Neural progenitor cell (in vitro differentiated cells): ENCODE results near the gene CFAP410. TPM values are rescaled to one million over a fixed set of nuclear protein-coding genes. Genes with fewer than 3 reads are reported as not detected.

Experiments
- DNase-seq: peaks from one replicate; pipeline ENCODE4 v3.0.0-alpha.2; 2016; ENCODE audit warnings: low spot score
- H2AFZ ChIP-seq: fragments of 200-600 bp; sonication (generic); replicated peaks from 2 replicates; pipeline ENCODE4 v1.6.1; 2016; ENCODE audit warnings: antibody characterized with exemption
- H3F3A ChIP-seq: fragments of 200-600 bp; sonication (generic); 2 replicates; pipeline ENCODE4 v1.6.1; 2016; ENCODE audit warnings: antibody characterized with exemption, low read depth
- H3K27ac ChIP-seq: fragments of 200-600 bp; sonication (generic); 2 replicates; pipeline ENCODE4 v1.5.1; 2016; ENCODE audit warnings: mild to moderate bottlenecking
- H3K27me3 ChIP-seq: fragments of 200-600 bp; sonication (generic); 2 replicates; pipeline ENCODE4 v1.6.1; 2016; ENCODE audit warnings: mild to moderate bottlenecking, moderate library complexity
- H3K36me3 ChIP-seq: fragments of 200-600 bp; sonication (generic); 2 replicates; pipeline ENCODE4 v1.5.1; 2016
- H3K4me1 ChIP-seq: fragments of 200-600 bp; sonication (generic); 2 replicates; pipeline ENCODE4 v1.6.1; 2016; ENCODE audit warnings: mixed run types
- H3K4me2 ChIP-seq: fragments of 200-600 bp; sonication (generic); 2 replicates; pipeline ENCODE4 v1.6.1; 2016
- H3K4me3 ChIP-seq: fragments of 200-600 bp; sonication (generic); 2 replicates; pipeline ENCODE4 v1.5.1; 2016
- H3K79me2 ChIP-seq: fragments of 200-600 bp; sonication (generic); 2 replicates; pipeline ENCODE4 v1.6.1; 2016; ENCODE audit warnings: low read depth
- H3K9ac ChIP-seq: fragments of 200-600 bp; sonication (generic); 2 replicates; pipeline ENCODE4 v1.6.1; 2016
- H3K9me3 ChIP-seq: fragments of 200-600 bp; sonication (generic); 2 replicates; pipeline ENCODE4 v1.5.1; 2016; ENCODE audit warnings: low read depth
- H4K20me1 ChIP-seq: fragments of 200-600 bp; sonication (generic); 2 replicates; pipeline ENCODE4 v1.6.1; 2016; ENCODE audit warnings: low read depth
- H3K27ac Mint-ChIP-seq: 3 replicates; pipeline ENCODE4 v1.8.0; 2021; ENCODE audit warnings: mixed read lengths
- H3K27me3 Mint-ChIP-seq: 2 replicates; pipeline ENCODE4 v1.8.0; 2022; ENCODE audit warnings: low read depth, mild to moderate bottlenecking, inconsistent platforms, moderate library complexity, mixed read lengths; ENCODE audit not compliant: insufficient read depth
- H3K36me3 Mint-ChIP-seq: 3 replicates; pipeline ENCODE4 v1.8.0; 2021; ENCODE audit warnings: mixed read lengths
- H3K4me1 Mint-ChIP-seq: 3 replicates; pipeline ENCODE4 v1.8.0; 2021; ENCODE audit warnings: mixed read lengths
- H3K4me3 Mint-ChIP-seq: 3 replicates; pipeline ENCODE4 v1.8.0; 2021; ENCODE audit warnings: mild to moderate bottlenecking, moderate library complexity, mixed read lengths
- H3K9me3 Mint-ChIP-seq: 3 replicates; pipeline ENCODE4 v1.8.0; 2020; ENCODE audit warnings: mixed read lengths
- EZH2 ChIP-seq: fragments of 200-600 bp; sonication (generic); IDR thresholded peaks from 2 replicates; pipeline ENCODE4 v1.6.1; 2017; ENCODE audit warnings: antibody characterized with exemption, mild to moderate bottlenecking, moderate library complexity
- EZH2phosphoT487 ChIP-seq: fragments of 200-600 bp; sonication (generic); IDR thresholded peaks from 2 replicates; pipeline ENCODE4 v1.6.1; 2017; ENCODE audit warnings: antibody characterized with exemption
- total RNA-seq: library from RNA; depleted of rRNA; stranded (reverse); fragments of >200 nt; gene quantifications from 2 replicates; pipeline ENCODE4 v1.2.3, GENCODE V29; 2015; ENCODE audit warnings: low replicate concordance
- TF ChIP-seq, protein P1 (sequence below): fragments of 200-600 bp; sonication (generic); IDR thresholded peaks from 2 replicates; pipeline ENCODE4 v1.5.1; 2017; ENCODE audit warnings: antibody characterized with exemption, mild to moderate bottlenecking

The CFAP410 gene
- total RNA-seq, 1 donor from 2014 or later = 7.5 TPM

DNA sequence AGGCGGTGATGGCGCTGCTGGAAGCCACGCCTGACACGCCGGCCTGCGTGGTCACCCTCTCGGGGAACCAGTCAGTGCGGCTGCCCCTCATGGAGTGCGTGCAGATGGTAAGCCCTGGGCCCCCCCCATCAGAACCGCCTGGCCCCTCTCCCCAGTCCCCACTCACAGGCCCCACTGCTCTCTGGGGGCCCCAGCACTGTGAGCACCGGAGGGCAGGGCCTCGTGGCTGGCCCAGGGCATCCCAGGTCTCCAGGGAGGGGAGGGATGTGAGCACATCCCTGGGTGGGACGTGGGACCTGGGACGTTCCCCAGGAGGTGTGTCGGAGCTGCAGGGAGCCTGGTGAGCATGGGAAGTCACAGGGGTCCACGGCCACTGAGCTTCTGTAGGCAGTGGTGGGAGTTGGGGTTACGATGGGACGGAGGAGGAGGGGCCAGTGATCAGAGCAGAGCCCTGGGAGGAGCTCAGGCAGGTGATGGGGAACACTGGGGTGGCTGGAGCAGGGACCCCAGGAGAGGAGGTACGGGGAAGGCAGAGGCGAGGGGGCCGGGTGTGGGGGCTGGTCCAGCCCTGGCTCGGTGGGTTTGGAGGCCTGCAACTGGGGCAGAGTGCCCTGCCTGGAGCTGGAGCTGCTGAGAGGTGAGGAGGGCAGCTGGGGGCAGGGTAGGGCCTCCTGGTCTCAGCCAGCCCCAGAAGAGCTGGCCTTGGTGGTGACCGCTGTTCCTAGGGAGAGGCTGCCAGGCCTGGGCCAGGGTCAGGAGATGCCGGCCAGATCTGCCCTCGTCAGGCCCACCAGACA is 20.5 kb downstream of the CFAP410 start:
- no peak for DNase-seq
- Mint-ChIP-seq H3K4me1 (no peaks in the 10 kb centered on the region), H3K4me3 (no peak overlapping the region), H3K9me3 (no peaks in the 10 kb centered on the region), H3K36me3 (peaks cover 3% of the 10 kb centered on the region), H3K27me3 (peaks cover 3% of the 10 kb centered on the region), H3K27ac (no peak overlapping the region)
- Histone ChIP-seq H4K20me1 (no peaks in the 10 kb centered on the region), H3K27me3 (no peaks in the 10 kb centered on the region), H3K79me2 (no peaks in the 10 kb centered on the region), H3K36me3 (no peaks in the 10 kb centered on the region), H3K4me2 (no peak overlapping the region), H3F3A (no peaks in the 10 kb centered on the region), H3K9ac (no peak overlapping the region), H3K9me3 (no peaks in the 10 kb centered on the region), H3K4me3 (no peak overlapping the region), H2AFZ (no peak overlapping the region), H3K4me1 (no peaks in the 10 kb centered on the region), H3K27ac (no peak overlapping the region)
- TF ChIP-seq, protein P1, sequence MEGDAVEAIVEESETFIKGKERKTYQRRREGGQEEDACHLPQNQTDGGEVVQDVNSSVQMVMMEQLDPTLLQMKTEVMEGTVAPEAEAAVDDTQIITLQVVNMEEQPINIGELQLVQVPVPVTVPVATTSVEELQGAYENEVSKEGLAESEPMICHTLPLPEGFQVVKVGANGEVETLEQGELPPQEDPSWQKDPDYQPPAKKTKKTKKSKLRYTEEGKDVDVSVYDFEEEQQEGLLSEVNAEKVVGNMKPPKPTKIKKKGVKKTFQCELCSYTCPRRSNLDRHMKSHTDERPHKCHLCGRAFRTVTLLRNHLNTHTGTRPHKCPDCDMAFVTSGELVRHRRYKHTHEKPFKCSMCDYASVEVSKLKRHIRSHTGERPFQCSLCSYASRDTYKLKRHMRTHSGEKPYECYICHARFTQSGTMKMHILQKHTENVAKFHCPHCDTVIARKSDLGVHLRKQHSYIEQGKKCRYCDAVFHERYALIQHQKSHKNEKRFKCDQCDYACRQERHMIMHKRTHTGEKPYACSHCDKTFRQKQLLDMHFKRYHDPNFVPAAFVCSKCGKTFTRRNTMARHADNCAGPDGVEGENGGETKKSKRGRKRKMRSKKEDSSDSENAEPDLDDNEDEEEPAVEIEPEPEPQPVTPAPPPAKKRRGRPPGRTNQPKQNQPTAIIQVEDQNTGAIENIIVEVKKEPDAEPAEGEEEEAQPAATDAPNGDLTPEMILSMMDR = no peak
- TF ChIP-seq EZH2 = no peak

DNA sequence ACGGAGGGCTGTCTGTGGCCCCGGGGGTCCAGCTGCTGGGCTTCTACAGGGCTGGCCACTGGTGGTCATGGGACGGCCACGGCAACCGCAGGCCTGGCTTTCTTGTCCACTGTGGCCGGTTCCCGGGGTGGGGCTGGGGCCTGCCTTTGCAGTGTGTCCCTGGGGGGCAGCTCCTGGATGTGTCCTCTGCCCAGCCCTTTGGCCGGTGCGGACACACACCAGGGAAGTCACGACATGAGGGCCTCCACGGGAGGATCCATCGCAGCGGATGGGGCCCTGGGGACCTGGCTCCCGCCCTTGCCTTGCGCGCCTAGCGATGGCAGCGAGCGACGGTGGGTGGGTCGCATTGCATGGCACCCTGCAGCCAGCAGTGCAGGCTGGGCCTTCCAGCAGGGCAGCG is 21.3 kb downstream of the CFAP410 start:
- Histone ChIP-seq H4K20me1 (no peaks in the 10 kb centered on the region), H3K4me3 (no peak overlapping the region), H3K27me3 (no peaks in the 10 kb centered on the region), H3K9ac (no peak overlapping the region), H3K4me1 (no peaks in the 10 kb centered on the region), H3K9me3 (no peaks in the 10 kb centered on the region), H3K4me2 (no peak overlapping the region), H3K79me2 (no peaks in the 10 kb centered on the region), H3K27ac (no peak overlapping the region), H3K36me3 (no peaks in the 10 kb centered on the region), H3F3A (no peaks in the 10 kb centered on the region), H2AFZ (no peak overlapping the region)
- Mint-ChIP-seq H3K27ac (no peak overlapping the region), H3K4me1 (no peaks in the 10 kb centered on the region), H3K36me3 (peaks cover 3% of the 10 kb centered on the region), H3K9me3 (no peaks in the 10 kb centered on the region), H3K27me3 (peaks cover 3% of the 10 kb centered on the region), H3K4me3 (no peak overlapping the region)
- no peak for TF ChIP-seq EZH2phosphoT487
- TF ChIP-seq, protein P1 = no peak
- TF ChIP-seq EZH2 = no peak
- DNase-seq = no peak

DNA sequence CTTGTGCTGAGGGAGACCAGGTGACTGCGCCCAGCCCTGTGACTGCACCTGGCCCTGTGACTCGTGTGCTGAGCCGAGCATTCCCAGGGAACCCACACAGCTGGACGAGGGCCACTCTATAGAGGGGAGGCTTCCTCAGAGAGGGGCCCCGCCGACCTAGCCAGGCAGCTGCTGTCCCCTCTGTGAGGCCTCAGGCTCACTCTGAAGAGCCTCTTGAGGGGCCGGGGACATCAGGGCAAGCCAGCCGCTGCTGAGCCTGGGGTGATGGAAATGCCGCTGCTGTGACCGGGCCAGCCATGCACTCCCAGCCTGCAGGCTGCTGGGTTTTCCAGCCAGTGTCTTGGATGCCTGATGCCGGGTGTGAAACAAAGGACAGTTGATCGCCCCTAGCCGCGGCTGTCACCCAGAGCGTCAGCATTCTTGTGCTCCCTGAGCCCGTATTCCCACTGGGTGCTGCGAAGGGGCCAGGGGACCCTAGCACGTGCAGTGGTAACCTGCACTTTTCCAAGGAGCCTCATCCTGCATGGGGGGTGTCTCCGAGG is 21.9 kb downstream of the CFAP410 start:
- Histone ChIP-seq H3K36me3 (no peaks in the 10 kb centered on the region), H2AFZ (no peak overlapping the region), H3K4me3 (no peak overlapping the region), H3K4me2 (no peak overlapping the region), H3K9me3 (no peaks in the 10 kb centered on the region), H3K79me2 (no peaks in the 10 kb centered on the region), H3K27me3 (no peaks in the 10 kb centered on the region), H4K20me1 (no peaks in the 10 kb centered on the region), H3K4me1 (no peaks in the 10 kb centered on the region), H3K27ac (no peak overlapping the region), H3K9ac (no peak overlapping the region), H3F3A (no peaks in the 10 kb centered on the region)
- H3K9me3 Mint-ChIP-seq = no peaks in the 10 kb centered on the region
- H3K4me1 Mint-ChIP-seq = no peaks in the 10 kb centered on the region
- peaks cover 3% of the 10 kb centered on the region for H3K36me3 Mint-ChIP-seq
- TF ChIP-seq, protein P1 = no peak
- TF ChIP-seq EZH2phosphoT487 = no peak
- TF ChIP-seq EZH2 = no peak
- peaks cover 3% of the 10 kb centered on the region for H3K27me3 Mint-ChIP-seq
- no peak overlapping the region for H3K27ac Mint-ChIP-seq
- DNase-seq = no peak
- no peak overlapping the region for H3K4me3 Mint-ChIP-seq
